ENCODE data around the gene MGME1. TPM values are rescaled to one million over a fixed set of nuclear protein-coding genes. Genes with fewer than 3 reads are reported as not detected.

The MGME1 gene
- total and polyA plus RNA-seq, 2 of the 13 experiments (the other 11 are each of a cell fraction or from before 2014, with no cell fraction given), result 36.7 to 66.6 TPM

DNA sequence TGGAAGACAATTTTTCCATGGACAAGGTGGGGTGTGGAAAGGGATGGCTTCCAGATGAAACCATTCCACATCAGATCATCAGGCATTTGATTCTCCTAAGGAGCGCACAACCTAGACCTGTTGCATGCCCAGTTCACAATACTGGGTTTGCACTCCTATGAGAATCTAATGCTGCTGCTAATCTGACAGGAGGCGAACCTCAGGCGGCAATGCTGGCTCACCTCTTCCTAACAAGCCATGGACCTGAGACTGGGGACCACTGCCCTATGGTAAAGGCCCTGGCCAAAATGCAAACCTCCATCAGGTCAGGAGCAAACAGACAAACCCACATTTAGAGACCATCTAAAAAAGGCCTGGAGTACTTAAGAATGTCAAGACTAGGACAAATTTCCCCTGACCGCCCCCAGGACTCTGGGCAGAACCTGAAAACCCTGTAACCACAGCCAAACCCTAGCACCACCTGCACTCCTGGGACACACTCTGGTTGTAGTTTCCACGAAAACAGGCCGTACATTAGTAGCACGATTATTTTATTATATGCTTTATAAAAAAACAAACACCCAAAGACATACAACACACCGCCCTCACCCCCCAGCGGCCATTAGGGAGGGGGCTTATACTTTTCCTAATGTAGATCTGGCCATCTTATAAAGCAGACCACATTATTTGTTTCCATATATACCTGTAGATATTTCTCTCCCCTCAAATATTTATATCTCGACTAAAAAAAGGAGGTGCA is 27.6 kb upstream of the MGME1 start:
- in situ Hi-C loops (cut with HindIII; ENCODE audit: extremely low pct_ligation_motif_present, low pct_unique_long_range_greater_than_20kb) (no loop called here), intact Hi-C loops (cut with micrococcal nuclease; ENCODE audit: unreplicated experiment) (no loop called here)
- Histone ChIP-seq H3K79me2 (ENCODE audit: insufficient read depth, low read length) (peaks cover 8% of the 10 kb centered on the region), H3K27ac (ENCODE audit: extremely low read length, insufficient read depth, low read length) (no peak overlapping the region), H3K9me3 (ENCODE audit: low read length) (no peaks in the 10 kb centered on the region), H4K20me1 (ENCODE audit: insufficient read depth, low read length) (peaks cover 16% of the 10 kb centered on the region; the same call in 1 of the 2 replicates), H3K4me2 (ENCODE audit: low read depth, low read length) (no peak overlapping the region), H2AFZ (ENCODE audit: low read length) (no peak overlapping the region), H3K4me1 (ENCODE audit: insufficient read depth, low read length) (peaks cover 35% of the 10 kb centered on the region), H3K4me3 (replicated peaks in 1 of 3; ENCODE audit: insufficient read depth in 1 of 3, low read depth in 2 of 3, low read length in 3 of 3) (no peak overlapping the region), H3K27me3 (ENCODE audit: control insufficient read depth in 1 of 2, insufficient read depth in 2 of 2, low read length in 2 of 2) (peaks cover 4 to 13% of the 10 kb centered on the region in 2 experiments; a peak in 4 of 5 replicates), H3K9ac (ENCODE audit: insufficient read depth, low read depth, low read length) (no peak overlapping the region), H3K36me3 (replicated peaks in 1 of 2; ENCODE audit: control insufficient read depth in 1 of 2, insufficient read depth in 2 of 2, low read length in 2 of 2) (peaks cover 22 to 42% of the 10 kb centered on the region in 2 experiments)
- no peak for ATAC-seq
- WGBS (ENCODE audit: low lambda C conversion rate), result 93% methylated on average over 10 of the region's 10 CpGs
- no peak for FAIRE-seq
- DNase-seq (ENCODE audit: low spot score), result no peak
- POLR2A ChIA-PET, result interaction anchor here (2.7 to 3.1 kb wide), 2 partner anchors 23 to 27 kb away, joined by 17 read pairs; partner anchors contain the start of genes MGME1 and SNX5
- CTCF ChIA-PET (ENCODE audit: low intra/inter-chr PET ratio, low total read pairs), result no interaction called here
- BruUV-seq (replicated peaks), result no TSS peak
- TF ChIP-seq PHF8 (CRISPR knock-in tag; IDR thresholded peaks at IDR 0.05), result no peak
- TF ChIP-seq TOE1 (CRISPR knock-in tag; IDR thresholded peaks at IDR 0.05), result no peak
- no peak for TF ChIP-seq ESRRA (CRISPR knock-in tag; IDR thresholded peaks at IDR 0.05; ENCODE audit: low read depth)
- no peak for TF ChIP-seq RCOR2 (CRISPR knock-in tag; IDR thresholded peaks at IDR 0.05)
- TF ChIP-seq ZKSCAN5 (CRISPR knock-in tag; IDR thresholded peaks at IDR 0.05), result 0 out of 2 replicates have a peak, but pooled peaks have one; percentile 69
- 0 out of 2 replicates have a peak, but pooled peaks have one; percentile 18 for TF ChIP-seq NR1H2 (CRISPR knock-in tag; IDR thresholded peaks at IDR 0.05; ENCODE audit: borderline replicate concordance, low read depth)
- TF ChIP-seq ADNP (CRISPR knock-in tag; IDR thresholded peaks at IDR 0.05), result no peak
- no peak for TF ChIP-seq IKZF4 (CRISPR knock-in tag; IDR thresholded peaks at IDR 0.05; ENCODE audit: borderline replicate concordance, low read depth, not compliant biosample characterization)
- TF ChIP-seq KDM5B (CRISPR knock-in tag; IDR thresholded peaks at IDR 0.05; ENCODE audit: borderline replicate concordance), result no peak
- TF ChIP-seq HCFC1 (IDR thresholded peaks at IDR 0.05; ENCODE audit: low read depth, low read length), result no peak
- peak; percentile 34 to 60; a peak in 3 of 4 replicates for TF ChIP-seq POLR2A (IDR thresholded peaks at IDR 0.05; ENCODE audit: insufficient read depth in 1 of 2, low read depth in 2 of 2, low read length in 2 of 2)
- TF ChIP-seq ZFX (CRISPR knock-in tag; IDR thresholded peaks at IDR 0.05; ENCODE audit: low read depth), result 0 out of 2 replicates have a peak, but pooled peaks have one; percentile 20
- TF ChIP-seq, protein P1, sequence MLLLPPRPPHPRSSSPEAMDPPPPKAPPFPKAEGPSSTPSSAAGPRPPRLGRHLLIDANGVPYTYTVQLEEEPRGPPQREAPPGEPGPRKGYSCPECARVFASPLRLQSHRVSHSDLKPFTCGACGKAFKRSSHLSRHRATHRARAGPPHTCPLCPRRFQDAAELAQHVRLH (CRISPR knock-in tag; IDR thresholded peaks at IDR 0.05; ENCODE audit: borderline replicate concordance, low read depth), result no peak
- TF ChIP-seq ZNF557 (CRISPR knock-in tag; IDR thresholded peaks at IDR 0.05), result 0 out of 2 replicates have a peak, but pooled peaks have one; percentile 2
- TF ChIP-seq HNF4G (IDR thresholded peaks at IDR 0.05; ENCODE audit: borderline replicate concordance, low read depth, low read length), result no peak
- no peak for TF ChIP-seq HNF4G (CRISPR knock-in tag; IDR thresholded peaks at IDR 0.05; ENCODE audit: borderline replicate concordance, low read depth)
- peak; percentile 45 for TF ChIP-seq POLR2AphosphoS5 (IDR thresholded peaks at IDR 0.05; ENCODE audit: low read depth, low read length)
- TF ChIP-seq, protein P2, sequence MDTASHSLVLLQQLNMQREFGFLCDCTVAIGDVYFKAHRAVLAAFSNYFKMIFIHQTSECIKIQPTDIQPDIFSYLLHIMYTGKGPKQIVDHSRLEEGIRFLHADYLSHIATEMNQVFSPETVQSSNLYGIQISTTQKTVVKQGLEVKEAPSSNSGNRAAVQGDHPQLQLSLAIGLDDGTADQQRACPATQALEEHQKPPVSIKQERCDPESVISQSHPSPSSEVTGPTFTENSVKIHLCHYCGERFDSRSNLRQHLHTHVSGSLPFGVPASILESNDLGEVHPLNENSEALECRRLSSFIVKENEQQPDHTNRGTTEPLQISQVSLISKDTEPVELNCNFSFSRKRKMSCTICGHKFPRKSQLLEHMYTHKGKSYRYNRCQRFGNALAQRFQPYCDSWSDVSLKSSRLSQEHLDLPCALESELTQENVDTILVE (CRISPR knock-in tag; IDR thresholded peaks at IDR 0.05), result peak; percentile 15; the same call in 1 of the 2 replicates
- TF ChIP-seq ONECUT2 (CRISPR knock-in tag; IDR thresholded peaks at IDR 0.05), result no peak
- no peak for TF ChIP-seq SOX6 (IDR thresholded peaks at IDR 0.05)
- no peak for TF ChIP-seq SOX6 (CRISPR knock-in tag; IDR thresholded peaks at IDR 0.05)
- peak; percentile 88 for TF ChIP-seq AGO2 (optimal IDR thresholded peaks at IDR 0.05; ENCODE audit: low read depth, low read length)
- TF ChIP-seq SMAD3 (CRISPR knock-in tag; IDR thresholded peaks at IDR 0.05), result 0 out of 2 replicates have a peak, but pooled peaks have one; percentile 18
- no peak for TF ChIP-seq NFKBIZ (CRISPR knock-in tag; IDR thresholded peaks at IDR 0.05)
- TF ChIP-seq STAG1 (CRISPR knock-in tag; IDR thresholded peaks at IDR 0.05), result no peak
- no peak for TF ChIP-seq TCF7L2 (IDR thresholded peaks at IDR 0.05; ENCODE audit: low read depth, low read length)
- TF ChIP-seq ZFY (CRISPR knock-in tag; IDR thresholded peaks at IDR 0.05), result 0 out of 2 replicates have a peak, but pooled peaks have one; percentile 25
- 0 out of 2 replicates have a peak, but pooled peaks have one; percentile 44 for TF ChIP-seq ZBTB42 (CRISPR knock-in tag; IDR thresholded peaks at IDR 0.05)

Data from HepG2 (cell line).